Bronchial epithelial cell (primary cell): ENCODE measurements around the gene MIA2. TPM values are rescaled to one million over a fixed set of nuclear protein-coding genes. Genes with fewer than 3 reads are reported as not detected.
"Not testable (repeated sequence)": the region's sequence is repeated elsewhere in the genome, so short reads cannot be mapped to it uniquely, and the experiment has no call there.

Source experiments
- DNase-seq: peaks from one replicate; pipeline ENCODE4 v3.0.0-alpha.2; 2010; ENCODE audit warnings: low read depth
- FAIRE-seq: peaks from 2 replicates; lab custom pipeline; 2011; peaks lifted over from hg19 to GRCh38; lab: Jason Lieb, UNC
- H3K27me3 ChIP-seq: 2 replicates; pipeline ENCODE4 v1.5.1; 2011; ENCODE audit warnings: low read length; ENCODE audit not compliant: control insufficient read depth, insufficient read depth
- H3K36me3 ChIP-seq: 2 replicates; pipeline ENCODE4 v1.5.1; 2011; ENCODE audit warnings: low read length; ENCODE audit not compliant: control insufficient read depth, insufficient read depth
- H3K4me3 ChIP-seq: 2 replicates; pipeline ENCODE4 v1.5.1; 2011; ENCODE audit warnings: mild to moderate bottlenecking, low read depth, low read length, control low read depth
- total RNA-seq: library from RNA; depleted of rRNA; stranded (reverse); fragments of >200 nt; gene quantifications from 2 replicates; pipeline ENCODE4 v1.2.1, GENCODE V29; 2014
- TF ChIP-seq, protein P1 (sequence below): IDR thresholded peaks from 2 replicates; pipeline ENCODE4 v1.5.1; 2011; ENCODE audit warnings: mild to moderate bottlenecking, moderate library complexity, low read length, control low read depth, inconsistent platforms; ENCODE audit not compliant: insufficient read depth, severe bottlenecking

The MIA2 gene
- total RNA-seq, 1 donor from 2014 or later, result 41.9 TPM

DNA sequence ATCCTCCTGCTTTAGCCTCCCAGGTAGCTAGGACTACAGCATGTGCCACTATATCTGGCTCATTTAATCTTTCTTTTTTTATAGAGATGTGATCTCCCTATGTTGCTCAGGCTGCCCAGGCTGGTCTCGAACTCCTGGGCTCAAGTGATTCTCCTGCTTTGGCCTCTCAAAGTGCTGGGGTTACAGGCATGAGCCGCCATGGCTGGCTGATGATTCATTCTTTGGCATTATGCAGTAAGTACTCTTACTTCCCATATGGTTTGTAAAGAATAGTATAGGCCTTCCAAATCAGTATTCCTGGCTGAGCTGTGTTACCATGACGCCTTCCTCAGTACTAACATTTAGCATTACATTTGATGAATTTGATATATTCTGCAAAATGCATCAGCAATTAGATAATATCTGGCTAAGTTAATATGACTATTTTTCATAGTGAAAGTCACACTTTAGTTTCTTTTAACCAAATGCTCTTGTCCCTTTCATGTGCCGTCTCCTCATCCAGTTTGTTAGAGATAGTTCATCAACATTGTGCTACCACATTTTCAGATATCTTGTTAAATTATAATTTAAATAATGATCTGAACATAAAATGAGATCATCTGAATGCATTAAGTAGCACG, 3.2 kb upstream of the MIA2 start:
- Histone ChIP-seq H3K4me3 (no peak overlapping the region), H3K27me3 (no peaks in the 10 kb centered on the region), H3K36me3 (no peaks in the 10 kb centered on the region)
- DNase-seq (peak; percentile 34), FAIRE-seq (no peak)
- TF ChIP-seq, protein P1, sequence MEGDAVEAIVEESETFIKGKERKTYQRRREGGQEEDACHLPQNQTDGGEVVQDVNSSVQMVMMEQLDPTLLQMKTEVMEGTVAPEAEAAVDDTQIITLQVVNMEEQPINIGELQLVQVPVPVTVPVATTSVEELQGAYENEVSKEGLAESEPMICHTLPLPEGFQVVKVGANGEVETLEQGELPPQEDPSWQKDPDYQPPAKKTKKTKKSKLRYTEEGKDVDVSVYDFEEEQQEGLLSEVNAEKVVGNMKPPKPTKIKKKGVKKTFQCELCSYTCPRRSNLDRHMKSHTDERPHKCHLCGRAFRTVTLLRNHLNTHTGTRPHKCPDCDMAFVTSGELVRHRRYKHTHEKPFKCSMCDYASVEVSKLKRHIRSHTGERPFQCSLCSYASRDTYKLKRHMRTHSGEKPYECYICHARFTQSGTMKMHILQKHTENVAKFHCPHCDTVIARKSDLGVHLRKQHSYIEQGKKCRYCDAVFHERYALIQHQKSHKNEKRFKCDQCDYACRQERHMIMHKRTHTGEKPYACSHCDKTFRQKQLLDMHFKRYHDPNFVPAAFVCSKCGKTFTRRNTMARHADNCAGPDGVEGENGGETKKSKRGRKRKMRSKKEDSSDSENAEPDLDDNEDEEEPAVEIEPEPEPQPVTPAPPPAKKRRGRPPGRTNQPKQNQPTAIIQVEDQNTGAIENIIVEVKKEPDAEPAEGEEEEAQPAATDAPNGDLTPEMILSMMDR, result no peak

GRCh38 chr14:39231751-39232553, 1.8 kb upstream of the MIA2 start:
- not testable (repeated sequence) for FAIRE-seq, H3K4me3 ChIP-seq, H3K27me3 ChIP-seq, H3K36me3 ChIP-seq
- DNase-seq, result peak; percentile 46
- TF ChIP-seq, protein P1, result peak; percentile 17

DNA sequence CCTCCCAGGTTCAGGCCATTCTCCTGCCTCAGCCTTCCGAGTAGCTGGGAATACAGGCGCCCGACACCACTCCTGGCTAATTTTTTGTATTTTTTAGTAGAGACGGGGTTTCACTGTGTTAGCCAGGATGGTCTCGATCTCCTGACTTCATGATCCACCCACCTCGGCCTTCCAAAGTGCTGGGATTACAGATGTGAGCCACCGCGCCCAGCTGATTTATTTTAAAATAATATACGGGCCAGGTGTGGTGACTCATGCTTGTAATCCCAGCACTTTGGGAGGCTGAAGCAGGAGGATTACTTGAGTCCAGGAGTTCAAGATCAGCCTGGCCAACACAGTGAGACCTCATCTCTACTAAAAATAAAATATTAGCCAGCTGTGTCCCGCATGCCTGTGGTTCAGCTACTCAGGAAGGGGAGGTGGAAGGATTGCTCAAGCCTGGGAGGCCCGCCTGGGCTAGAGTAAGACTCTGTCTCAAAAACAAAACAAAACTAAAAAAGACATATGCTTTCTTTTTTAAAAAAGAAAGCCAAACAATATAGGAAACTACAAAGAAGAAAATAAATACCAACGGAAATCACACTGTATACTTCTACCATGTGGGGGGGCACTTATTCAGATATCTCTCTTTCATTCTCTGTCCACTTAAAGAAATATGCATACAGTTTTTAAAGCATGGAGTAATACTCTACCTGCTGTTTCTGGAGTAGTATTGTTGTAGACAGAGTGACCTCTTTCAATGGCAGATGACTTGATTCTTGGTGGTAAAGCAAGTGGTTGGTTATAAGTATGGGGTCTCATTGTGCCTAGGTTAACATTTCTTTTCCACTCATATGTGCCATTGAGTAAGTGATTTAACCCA, 930 bp upstream of the MIA2 start:
- H3K4me3 ChIP-seq, result no peak overlapping the region
- FAIRE-seq, result no peak
- TF ChIP-seq, protein P1, result no peak
- DNase-seq, result no peak
- H3K36me3 ChIP-seq, result no peaks in the 10 kb centered on the region
- no peaks in the 10 kb centered on the region for H3K27me3 ChIP-seq

GRCh38 chr14:39234986-39235385, 1.3 kb downstream of the MIA2 start:
- H3K36me3 ChIP-seq, H3K27me3 ChIP-seq, DNase-seq, FAIRE-seq, H3K4me3 ChIP-seq: not testable (repeated sequence)

DNA sequence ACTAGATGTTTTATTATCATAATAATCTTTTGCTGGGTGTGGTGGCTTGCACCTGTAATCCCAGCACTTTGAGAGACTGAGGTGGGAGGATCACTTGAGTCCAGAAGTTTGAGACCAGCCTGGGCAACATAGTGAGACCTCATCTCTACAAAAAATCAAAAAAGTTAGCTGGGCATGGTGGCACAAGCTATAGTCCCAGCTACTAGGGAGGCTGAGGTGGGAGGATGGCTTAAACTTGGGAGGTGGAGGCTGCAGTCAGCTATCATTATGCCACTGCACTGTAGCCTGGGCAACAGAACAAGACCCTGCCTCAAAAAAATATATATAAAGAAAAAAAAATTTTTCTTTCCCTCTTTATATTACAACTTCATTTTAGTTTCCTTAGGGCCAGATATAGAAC, 1.8 kb downstream of the MIA2 start:
- DNase-seq, H3K27me3 ChIP-seq, H3K4me3 ChIP-seq, FAIRE-seq, H3K36me3 ChIP-seq: not testable (repeated sequence)

DNA sequence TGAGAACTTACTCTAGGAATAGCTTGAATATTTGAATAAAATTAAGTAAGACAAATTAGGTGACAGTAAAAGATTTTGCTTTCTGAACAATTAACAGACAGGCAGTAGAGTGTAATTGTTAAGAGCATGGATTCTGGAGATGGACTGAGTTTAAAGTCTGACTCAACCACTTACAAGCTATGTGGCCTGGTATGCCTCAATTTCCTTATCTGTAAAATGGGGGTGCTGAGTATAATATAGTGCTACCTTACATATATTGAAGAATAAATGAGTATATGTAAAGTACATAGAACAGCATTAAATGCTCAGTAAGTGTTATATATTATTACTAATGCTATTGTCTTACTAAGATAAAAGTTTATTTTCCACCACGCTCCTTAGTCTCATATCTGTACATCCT, 7.1 kb downstream of the MIA2 start:
- DNase-seq (no peak), FAIRE-seq (no peak)
- no peak overlapping the region for H3K4me3 ChIP-seq
- TF ChIP-seq, protein P1, result no peak
- no peaks in the 10 kb centered on the region for H3K36me3 ChIP-seq
- H3K27me3 ChIP-seq, result no peaks in the 10 kb centered on the region
